ENCODE data around the gene MYPN. TPM values are rescaled to one million over a fixed set of nuclear protein-coding genes. Genes with fewer than 3 reads are reported as not detected.

Gene MYPN
- total RNA-seq, 1 experiment from 2014 or later: not detected

DNA sequence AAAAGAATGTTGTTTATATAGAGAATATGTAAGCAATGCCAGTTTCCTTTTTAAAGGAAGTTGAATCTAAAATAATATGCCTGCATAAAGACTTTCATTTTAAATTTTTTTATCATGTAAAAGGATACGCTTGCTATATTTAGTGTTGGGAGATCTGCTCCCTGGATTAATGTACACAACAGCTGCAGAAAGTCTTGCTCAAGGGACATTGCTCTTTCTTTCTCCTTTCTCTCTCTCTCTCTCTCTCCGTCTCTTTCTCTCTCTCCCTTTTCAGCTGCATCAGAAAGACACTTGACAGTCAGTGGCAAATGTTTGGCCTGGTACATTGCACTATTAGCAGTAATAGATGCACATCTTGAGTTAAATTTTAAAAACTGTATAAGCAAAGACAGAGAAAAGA lies 739 bp downstream of the MYPN start:
- H3K27ac ChIP-seq (ENCODE audit: low read length): no peak overlapping the region
- H3K4me2 ChIP-seq (ENCODE audit: low read depth, low read length, poor library complexity, severe bottlenecking): no peak overlapping the region
- H3K36me3 ChIP-seq (ENCODE audit: insufficient read depth, low read length): no peaks in the 10 kb centered on the region
- DNase-seq: no peak
- H3K9ac ChIP-seq (ENCODE audit: low read length): no peak overlapping the region
- no peaks in the 10 kb centered on the region for H3K9me3 ChIP-seq (ENCODE audit: low read length)
- no peaks in the 10 kb centered on the region for H4K20me1 ChIP-seq (ENCODE audit: insufficient read depth, low read depth, low read length)
- H2AFZ ChIP-seq (ENCODE audit: low read length): no peak overlapping the region
- H3K27me3 ChIP-seq (ENCODE audit: low read length): no peaks in the 10 kb centered on the region
- no peaks in the 10 kb centered on the region for H3K9me2 ChIP-seq (replicated peaks; ENCODE audit: insufficient read depth, low read length)
- no peaks in the 10 kb centered on the region for H3K79me2 ChIP-seq (ENCODE audit: low read length)
- no peaks in the 10 kb centered on the region for H3K4me1 ChIP-seq (ENCODE audit: low read length)
- no peak overlapping the region for H3K4me3 ChIP-seq (ENCODE audit: low read length)

DNA sequence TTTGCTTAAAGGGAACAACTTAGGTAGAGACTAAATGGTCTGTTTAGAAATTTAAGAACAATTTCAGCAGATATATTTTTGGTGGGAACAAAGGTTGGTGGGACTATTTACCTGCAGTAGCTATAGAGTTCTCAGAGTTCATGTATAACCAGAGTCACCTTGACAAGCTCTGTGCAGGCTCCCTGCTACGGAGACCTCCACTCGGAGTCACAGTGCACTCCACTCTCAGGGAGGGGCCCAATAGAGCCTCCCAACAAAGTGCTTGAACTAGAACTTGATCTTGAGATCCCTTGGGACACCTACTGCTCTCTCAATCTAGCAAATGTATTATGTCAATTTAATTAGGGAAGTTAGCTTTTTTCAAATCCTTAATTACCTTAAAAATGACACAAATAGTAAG lies 2.3 kb downstream of the MYPN start:
- no peak overlapping the region for H3K9ac ChIP-seq (ENCODE audit: low read length)
- no peaks in the 10 kb centered on the region for H3K36me3 ChIP-seq (ENCODE audit: insufficient read depth, low read length)
- H3K4me3 ChIP-seq (ENCODE audit: low read length): no peak overlapping the region
- no peaks in the 10 kb centered on the region for H3K9me3 ChIP-seq (ENCODE audit: low read length)
- H3K4me1 ChIP-seq (ENCODE audit: low read length): no peaks in the 10 kb centered on the region
- H4K20me1 ChIP-seq (ENCODE audit: insufficient read depth, low read depth, low read length): no peaks in the 10 kb centered on the region
- no peak overlapping the region for H3K4me2 ChIP-seq (ENCODE audit: low read depth, low read length, poor library complexity, severe bottlenecking)
- no peak for DNase-seq
- no peak overlapping the region for H3K27ac ChIP-seq (ENCODE audit: low read length)
- no peaks in the 10 kb centered on the region for H3K27me3 ChIP-seq (ENCODE audit: low read length)
- H3K79me2 ChIP-seq (ENCODE audit: low read length): no peaks in the 10 kb centered on the region
- no peaks in the 10 kb centered on the region for H3K9me2 ChIP-seq (replicated peaks; ENCODE audit: insufficient read depth, low read length)
- H2AFZ ChIP-seq (ENCODE audit: low read length): no peak overlapping the region

DNA sequence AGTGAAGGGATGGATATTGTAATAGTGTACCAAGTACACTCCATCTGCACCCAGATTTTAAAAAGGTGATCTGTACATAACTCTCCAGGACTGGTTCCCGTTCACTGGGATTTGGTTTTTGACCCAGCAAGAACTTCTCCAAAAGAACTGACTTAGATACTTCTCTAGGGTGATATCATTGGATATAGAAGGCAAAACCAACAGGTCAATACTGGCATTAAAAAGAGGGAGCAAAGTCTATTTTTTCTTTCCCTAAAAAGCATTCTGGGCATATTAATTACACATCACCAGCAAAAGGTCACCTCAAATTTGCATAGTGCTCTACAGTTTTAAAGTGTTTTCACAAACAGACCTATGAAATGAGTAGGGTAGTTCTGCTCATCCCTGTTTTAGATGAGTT lies 3.5 kb downstream of the MYPN start:
- Histone ChIP-seq H3K27ac (ENCODE audit: low read length) (no peak overlapping the region), H3K9me3 (ENCODE audit: low read length) (no peaks in the 10 kb centered on the region), H3K79me2 (ENCODE audit: low read length) (no peaks in the 10 kb centered on the region), H3K36me3 (ENCODE audit: insufficient read depth, low read length) (no peaks in the 10 kb centered on the region), H3K9me2 (replicated peaks; ENCODE audit: insufficient read depth, low read length) (no peaks in the 10 kb centered on the region), H3K9ac (ENCODE audit: low read length) (no peak overlapping the region), H4K20me1 (ENCODE audit: insufficient read depth, low read depth, low read length) (no peaks in the 10 kb centered on the region), H3K27me3 (ENCODE audit: low read length) (no peaks in the 10 kb centered on the region), H3K4me3 (ENCODE audit: low read length) (no peak overlapping the region), H3K4me1 (ENCODE audit: low read length) (no peaks in the 10 kb centered on the region), H3K4me2 (ENCODE audit: low read depth, low read length, poor library complexity, severe bottlenecking) (no peak overlapping the region), H2AFZ (ENCODE audit: low read length) (no peak overlapping the region)
- DNase-seq: no peak

DNA sequence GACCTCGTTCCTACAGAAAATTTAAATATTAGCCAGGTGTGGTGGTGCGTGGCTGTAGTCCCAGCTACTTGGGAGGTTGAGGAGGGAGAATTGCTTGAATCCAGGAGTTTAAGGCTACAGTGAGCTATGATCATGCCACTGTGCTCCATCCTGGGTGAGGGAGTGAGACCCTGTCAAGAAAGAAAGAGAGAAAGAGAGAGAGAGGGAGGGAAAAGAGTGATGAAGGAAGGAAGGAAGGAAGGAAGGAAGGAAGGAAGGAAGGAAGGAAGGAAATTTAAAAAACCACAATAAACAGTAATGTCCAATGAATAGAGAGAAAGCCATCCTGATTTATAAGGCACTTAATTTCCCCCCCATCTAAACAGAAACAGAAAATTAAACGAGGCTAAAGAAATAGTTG lies 9.4 kb downstream of the MYPN start:
- H3K79me2 ChIP-seq (ENCODE audit: low read length): no peaks in the 10 kb centered on the region
- H3K4me3 ChIP-seq (ENCODE audit: low read length): no peak overlapping the region
- no peaks in the 10 kb centered on the region for H3K4me1 ChIP-seq (ENCODE audit: low read length)
- H3K9me3 ChIP-seq (ENCODE audit: low read length): no peaks in the 10 kb centered on the region
- no peaks in the 10 kb centered on the region for H3K36me3 ChIP-seq (ENCODE audit: insufficient read depth, low read length)
- no peak for DNase-seq
- no peaks in the 10 kb centered on the region for H3K27me3 ChIP-seq (ENCODE audit: low read length)
- H3K9ac ChIP-seq (ENCODE audit: low read length): no peak overlapping the region
- H3K27ac ChIP-seq (ENCODE audit: low read length): no peak overlapping the region
- no peak overlapping the region for H3K4me2 ChIP-seq (ENCODE audit: low read depth, low read length, poor library complexity, severe bottlenecking)
- H2AFZ ChIP-seq (ENCODE audit: low read length): no peak overlapping the region
- no peaks in the 10 kb centered on the region for H3K9me2 ChIP-seq (replicated peaks; ENCODE audit: insufficient read depth, low read length)
- H4K20me1 ChIP-seq (ENCODE audit: insufficient read depth, low read depth, low read length): no peaks in the 10 kb centered on the region

DNA sequence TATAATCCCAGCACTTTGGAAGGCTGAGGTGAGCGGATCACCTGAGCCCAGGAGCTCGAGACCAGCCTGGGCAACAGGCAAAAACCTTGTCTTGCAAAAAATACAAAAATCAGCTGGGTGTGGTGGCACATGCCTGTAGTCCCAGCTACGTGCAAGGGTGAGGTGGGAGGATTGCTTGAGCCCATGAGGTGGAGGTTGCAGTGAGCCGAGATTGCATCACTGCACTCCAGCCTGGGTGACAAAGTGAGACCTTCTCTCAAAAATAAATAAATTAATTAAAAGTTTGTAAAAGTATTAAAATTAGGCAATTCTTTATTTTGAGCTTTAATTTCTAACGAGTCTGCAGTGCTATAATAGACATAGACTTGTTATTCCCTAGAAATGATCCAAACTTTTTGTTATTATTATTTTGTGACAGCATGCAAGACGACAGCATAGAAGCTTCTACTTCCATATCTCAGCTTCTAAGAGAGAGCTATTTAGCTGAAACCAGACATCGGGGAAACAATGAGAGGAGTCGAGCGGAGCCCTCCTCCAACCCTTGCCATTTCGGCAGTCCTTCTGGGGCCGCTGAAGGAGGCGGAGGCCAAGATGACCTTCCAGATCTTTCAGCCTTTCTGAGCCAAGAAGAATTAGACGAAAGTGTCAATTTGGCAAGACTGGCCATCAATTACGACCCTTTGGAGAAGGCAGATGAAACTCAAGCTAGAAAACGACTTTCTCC lies 11.9 kb downstream of the MYPN start:
- no peak overlapping the region for H3K27ac ChIP-seq (ENCODE audit: low read length)
- no peak overlapping the region for H3K4me3 ChIP-seq (ENCODE audit: low read length)
- H3K79me2 ChIP-seq (ENCODE audit: low read length): no peaks in the 10 kb centered on the region
- no peak for DNase-seq
- no peaks in the 10 kb centered on the region for H3K36me3 ChIP-seq (ENCODE audit: insufficient read depth, low read length)
- no peaks in the 10 kb centered on the region for H4K20me1 ChIP-seq (ENCODE audit: insufficient read depth, low read depth, low read length)
- H3K9me3 ChIP-seq (ENCODE audit: low read length): no peaks in the 10 kb centered on the region
- H3K4me1 ChIP-seq (ENCODE audit: low read length): no peaks in the 10 kb centered on the region
- no peak overlapping the region for H3K9ac ChIP-seq (ENCODE audit: low read length)
- H3K9me2 ChIP-seq (replicated peaks; ENCODE audit: insufficient read depth, low read length): no peaks in the 10 kb centered on the region
- H2AFZ ChIP-seq (ENCODE audit: low read length): no peak overlapping the region
- H3K27me3 ChIP-seq (ENCODE audit: low read length): no peaks in the 10 kb centered on the region
- no peak overlapping the region for H3K4me2 ChIP-seq (ENCODE audit: low read depth, low read length, poor library complexity, severe bottlenecking)

DNA sequence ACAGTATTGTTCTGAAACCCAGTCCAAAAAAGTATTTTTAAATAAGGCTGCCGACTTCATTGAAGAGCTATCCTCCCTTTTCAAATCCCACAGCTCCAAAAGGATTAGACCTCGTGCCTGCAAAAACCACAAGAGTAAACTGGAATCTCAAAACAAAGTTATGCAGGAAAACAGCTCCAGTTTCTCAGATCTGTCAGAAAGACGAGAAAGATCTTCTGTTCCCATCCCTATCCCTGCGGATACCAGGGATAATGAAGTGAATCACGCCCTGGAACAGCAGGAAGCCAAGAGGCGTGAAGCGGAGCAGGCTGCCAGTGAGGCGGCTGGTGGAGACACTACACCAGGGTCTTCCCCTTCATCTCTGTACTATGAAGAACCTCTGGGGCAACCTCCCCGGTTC lies 12.6 kb downstream of the MYPN start:
- H3K36me3 ChIP-seq (ENCODE audit: insufficient read depth, low read length): no peaks in the 10 kb centered on the region
- no peaks in the 10 kb centered on the region for H3K27me3 ChIP-seq (ENCODE audit: low read length)
- H3K4me2 ChIP-seq (ENCODE audit: low read depth, low read length, poor library complexity, severe bottlenecking): no peak overlapping the region
- H3K9me3 ChIP-seq (ENCODE audit: low read length): no peaks in the 10 kb centered on the region
- H3K9ac ChIP-seq (ENCODE audit: low read length): no peak overlapping the region
- H3K9me2 ChIP-seq (replicated peaks; ENCODE audit: insufficient read depth, low read length): no peaks in the 10 kb centered on the region
- H4K20me1 ChIP-seq (ENCODE audit: insufficient read depth, low read depth, low read length): no peaks in the 10 kb centered on the region
- H2AFZ ChIP-seq (ENCODE audit: low read length): no peak overlapping the region
- no peak overlapping the region for H3K27ac ChIP-seq (ENCODE audit: low read length)
- H3K4me3 ChIP-seq (ENCODE audit: low read length): no peak overlapping the region
- no peaks in the 10 kb centered on the region for H3K4me1 ChIP-seq (ENCODE audit: low read length)
- H3K79me2 ChIP-seq (ENCODE audit: low read length): no peaks in the 10 kb centered on the region
- DNase-seq: no peak

DNA sequence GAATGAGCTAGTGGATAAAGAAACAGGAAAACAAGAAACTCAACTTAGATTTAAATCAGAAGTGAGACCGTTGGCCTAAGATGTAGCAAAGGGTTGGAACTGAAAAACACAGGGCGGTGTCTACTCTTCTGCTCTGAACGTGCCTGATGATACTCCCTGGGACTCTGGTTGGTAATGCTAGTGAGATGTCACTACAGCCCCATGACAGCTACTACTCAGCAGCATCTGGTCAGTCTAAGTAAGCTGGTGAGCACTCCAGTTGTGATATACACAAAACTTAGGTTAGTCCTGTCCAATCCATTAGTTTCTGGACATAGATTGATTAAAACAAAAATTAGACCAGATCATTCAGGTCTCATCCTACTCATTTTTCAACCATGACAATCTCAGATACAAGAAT lies 15.4 kb downstream of the MYPN start:
- H3K9me2 ChIP-seq (replicated peaks; ENCODE audit: insufficient read depth, low read length): no peaks in the 10 kb centered on the region
- no peak overlapping the region for H2AFZ ChIP-seq (ENCODE audit: low read length)
- H3K27me3 ChIP-seq (ENCODE audit: low read length): no peaks in the 10 kb centered on the region
- H3K36me3 ChIP-seq (ENCODE audit: insufficient read depth, low read length): no peaks in the 10 kb centered on the region
- H4K20me1 ChIP-seq (ENCODE audit: insufficient read depth, low read depth, low read length): no peaks in the 10 kb centered on the region
- no peak overlapping the region for H3K27ac ChIP-seq (ENCODE audit: low read length)
- no peak overlapping the region for H3K9ac ChIP-seq (ENCODE audit: low read length)
- no peak for DNase-seq
- H3K79me2 ChIP-seq (ENCODE audit: low read length): no peaks in the 10 kb centered on the region
- H3K4me3 ChIP-seq (ENCODE audit: low read length): no peak overlapping the region
- H3K9me3 ChIP-seq (ENCODE audit: low read length): no peaks in the 10 kb centered on the region
- no peaks in the 10 kb centered on the region for H3K4me1 ChIP-seq (ENCODE audit: low read length)
- no peak overlapping the region for H3K4me2 ChIP-seq (ENCODE audit: low read depth, low read length, poor library complexity, severe bottlenecking)

DNA sequence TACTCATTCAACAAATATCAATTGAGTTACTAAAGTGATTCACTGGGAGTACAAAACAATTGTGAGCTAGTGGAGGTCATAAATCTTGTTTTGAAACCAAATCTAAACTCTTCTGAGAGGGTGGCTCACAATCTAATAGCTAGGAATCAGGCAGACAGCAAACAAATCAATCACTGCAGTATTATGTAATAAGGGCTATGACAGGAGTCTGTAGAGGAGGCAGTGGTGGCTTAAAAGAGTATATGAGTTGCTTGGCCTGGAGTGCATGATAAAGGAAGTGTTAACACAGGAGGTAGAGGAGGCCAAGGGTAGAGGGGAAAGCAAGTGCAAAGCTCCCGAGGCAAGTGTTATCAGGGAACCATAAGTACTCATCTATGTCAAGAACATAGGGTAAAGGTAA lies 16.5 kb downstream of the MYPN start:
- Histone ChIP-seq H3K27me3 (ENCODE audit: low read length) (no peaks in the 10 kb centered on the region), H3K9me2 (replicated peaks; ENCODE audit: insufficient read depth, low read length) (no peaks in the 10 kb centered on the region), H3K9me3 (ENCODE audit: low read length) (no peaks in the 10 kb centered on the region), H3K36me3 (ENCODE audit: insufficient read depth, low read length) (no peaks in the 10 kb centered on the region), H3K4me1 (ENCODE audit: low read length) (no peaks in the 10 kb centered on the region), H4K20me1 (ENCODE audit: insufficient read depth, low read depth, low read length) (no peaks in the 10 kb centered on the region), H3K79me2 (ENCODE audit: low read length) (no peaks in the 10 kb centered on the region), H3K4me2 (ENCODE audit: low read depth, low read length, poor library complexity, severe bottlenecking) (no peak overlapping the region), H2AFZ (ENCODE audit: low read length) (no peak overlapping the region; the same call in 1 of the 2 replicates), H3K27ac (ENCODE audit: low read length) (no peak overlapping the region), H3K9ac (ENCODE audit: low read length) (no peak overlapping the region), H3K4me3 (ENCODE audit: low read length) (no peak overlapping the region)
- DNase-seq: no peak

Data from Karpas-422 (cell line).